Thyroid gland (tissue), 4 donors: Measurements from ENCODE around the gene STOX2.

Source experiments
- POLR2A ChIP-seq, 2 donors: fragments of 450-650 bp; IDR thresholded peaks; one replicate each; pipeline ENCODE4 v1.6.1; 2017; ENCODE audit warnings: antibody characterized with exemption in 2 of 2, mild to moderate bottlenecking in 2 of 2, moderate library complexity in 1 of 2
- TF ChIP-seq, protein P1 (sequence below), 6 experiments: fragments of 200-600 bp in 3 of 6; fragments of 450-650 bp in 3 of 6; sonication (generic) in 3 of 6; IDR thresholded peaks; one replicate each; pipeline ENCODE4 v1.5.1; 2016 to 2019; ENCODE audit warnings: antibody characterized with exemption in 6 of 6, mild to moderate bottlenecking in 2 of 6, inconsistent platforms in 1 of 6, moderate library complexity in 1 of 6

DNA sequence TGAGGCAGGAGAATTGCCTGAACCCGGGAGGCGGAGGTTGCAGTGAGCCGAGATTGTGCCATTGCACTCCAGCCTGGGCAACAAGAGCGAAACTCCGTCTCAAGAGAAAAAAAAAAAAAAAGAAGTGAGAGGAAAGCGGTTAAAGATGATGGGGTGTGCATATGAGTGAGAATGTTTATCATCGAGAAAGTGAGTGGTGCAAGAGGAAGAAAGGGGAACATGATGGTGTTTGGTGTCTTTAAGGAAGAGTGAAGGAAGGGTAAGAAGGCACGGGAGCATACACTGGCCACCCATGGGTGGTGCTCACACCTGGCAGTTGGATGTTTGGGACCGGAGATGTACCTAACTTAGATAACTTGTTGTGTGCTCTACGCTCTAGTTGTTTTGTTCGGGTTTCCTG, 62.2 kb downstream of the STOX2 start:
- no peak for TF ChIP-seq POLR2A (IDR thresholded peaks at IDR 0.05)
- TF ChIP-seq, protein P1, sequence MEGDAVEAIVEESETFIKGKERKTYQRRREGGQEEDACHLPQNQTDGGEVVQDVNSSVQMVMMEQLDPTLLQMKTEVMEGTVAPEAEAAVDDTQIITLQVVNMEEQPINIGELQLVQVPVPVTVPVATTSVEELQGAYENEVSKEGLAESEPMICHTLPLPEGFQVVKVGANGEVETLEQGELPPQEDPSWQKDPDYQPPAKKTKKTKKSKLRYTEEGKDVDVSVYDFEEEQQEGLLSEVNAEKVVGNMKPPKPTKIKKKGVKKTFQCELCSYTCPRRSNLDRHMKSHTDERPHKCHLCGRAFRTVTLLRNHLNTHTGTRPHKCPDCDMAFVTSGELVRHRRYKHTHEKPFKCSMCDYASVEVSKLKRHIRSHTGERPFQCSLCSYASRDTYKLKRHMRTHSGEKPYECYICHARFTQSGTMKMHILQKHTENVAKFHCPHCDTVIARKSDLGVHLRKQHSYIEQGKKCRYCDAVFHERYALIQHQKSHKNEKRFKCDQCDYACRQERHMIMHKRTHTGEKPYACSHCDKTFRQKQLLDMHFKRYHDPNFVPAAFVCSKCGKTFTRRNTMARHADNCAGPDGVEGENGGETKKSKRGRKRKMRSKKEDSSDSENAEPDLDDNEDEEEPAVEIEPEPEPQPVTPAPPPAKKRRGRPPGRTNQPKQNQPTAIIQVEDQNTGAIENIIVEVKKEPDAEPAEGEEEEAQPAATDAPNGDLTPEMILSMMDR (IDR thresholded peaks at IDR 0.05), result no peak
